GM23338 (cell line): ENCODE results near the gene PGGT1B. TPM values are rescaled to one million over a fixed set of nuclear protein-coding genes. Genes with fewer than 3 reads are reported as not detected.

Source experiments
- ATAC-seq: fragments of 200-7000 bp; cut with Tn5 transposase; 3 replicates; pipeline ENCODE4 v1.9.1; 2020
- DNase-seq: peaks from one replicate; pipeline ENCODE4 v3.0.0-alpha.2; 2015; ENCODE audit warnings: low spot score
- H2AFZ ChIP-seq: fragments of 200-600 bp; sonication (generic); 2 replicates; pipeline ENCODE4 v1.8.0; 2016; ENCODE audit warnings: antibody characterized with exemption, mild to moderate bottlenecking, moderate library complexity
- H3F3A ChIP-seq: fragments of 200-600 bp; sonication (generic); replicated peaks from 2 replicates; pipeline ENCODE4 v1.8.0; 2017; ENCODE audit warnings: antibody characterized with exemption, mixed run types, low read depth
- H3K27ac ChIP-seq: fragments of 200-600 bp; sonication (generic); 2 replicates; pipeline ENCODE4 v1.6.1; 2016; ENCODE audit warnings: low read depth
- H3K27me3 ChIP-seq: fragments of 200-600 bp; sonication (generic); 2 replicates; pipeline ENCODE4 v1.8.0; 2016; ENCODE audit warnings: mild to moderate bottlenecking, mixed run types, moderate library complexity; ENCODE audit not compliant: insufficient read depth
- H3K36me3 ChIP-seq: fragments of 200-600 bp; sonication (generic); 2 replicates; pipeline ENCODE4 v1.8.0; 2016; ENCODE audit warnings: mild to moderate bottlenecking; ENCODE audit not compliant: insufficient read depth
- H3K4me1 ChIP-seq: fragments of 200-600 bp; sonication (generic); 2 replicates; pipeline ENCODE4 v1.8.0; 2016; ENCODE audit warnings: mild to moderate bottlenecking, moderate library complexity; ENCODE audit not compliant: insufficient read depth
- H3K4me2 ChIP-seq: fragments of 200-600 bp; sonication (generic); 2 replicates; pipeline ENCODE4 v1.7.1; 2017; ENCODE audit warnings: mixed run types
- H3K4me3 ChIP-seq: fragments of 200-600 bp; sonication (generic); 2 replicates; pipeline ENCODE4 v1.6.1; 2016; ENCODE audit warnings: mixed run types
- H3K79me2 ChIP-seq: fragments of 200-600 bp; sonication (generic); replicated peaks from 2 replicates; pipeline ENCODE4 v1.8.0; 2017; ENCODE audit warnings: mild to moderate bottlenecking; ENCODE audit not compliant: insufficient read depth
- H3K9me2 ChIP-seq: fragments of 200-600 bp; sonication (generic); 2 replicates; pipeline ENCODE4 v1.8.0; 2017; ENCODE audit not compliant: insufficient read depth
- H4K20me1 ChIP-seq: fragments of 200-600 bp; sonication (generic); replicated peaks from 2 replicates; pipeline ENCODE4 v1.8.0; 2017; ENCODE audit warnings: mild to moderate bottlenecking; ENCODE audit not compliant: insufficient read depth
- H3K27ac Mint-ChIP-seq: 2 replicates; pipeline ENCODE4 v1.8.0; 2020; ENCODE audit warnings: inconsistent platforms, mild to moderate bottlenecking, moderate library complexity, mixed read lengths
- H3K27me3 Mint-ChIP-seq: 3 replicates; pipeline ENCODE4 v1.8.0; 2022; ENCODE audit warnings: low read depth, mild to moderate bottlenecking, moderate library complexity, mixed read lengths, inconsistent platforms; ENCODE audit not compliant: insufficient read depth, poor library complexity
- H3K36me3 Mint-ChIP-seq: 3 replicates; pipeline ENCODE4 v1.8.0; 2021; ENCODE audit warnings: low read depth, mild to moderate bottlenecking, inconsistent platforms, moderate library complexity, mixed read lengths
- H3K4me1 Mint-ChIP-seq: 3 replicates; pipeline ENCODE4 v1.8.0; 2020; ENCODE audit warnings: mild to moderate bottlenecking, inconsistent platforms, mixed read lengths
- H3K4me3 Mint-ChIP-seq: 3 replicates; pipeline ENCODE4 v1.8.0; 2021; ENCODE audit warnings: moderate library complexity, mild to moderate bottlenecking, inconsistent platforms, mixed read lengths
- H3K9me3 Mint-ChIP-seq: 3 replicates; pipeline ENCODE4 v1.8.0; 2020; ENCODE audit warnings: moderate library complexity, mild to moderate bottlenecking, inconsistent platforms, mixed read lengths
- CREB1 ChIP-seq: fragments of 250-450 bp; sonication (Bioruptor Pico); IDR thresholded peaks from 2 replicates; pipeline ENCODE4 v1.5.0; 2020; ENCODE audit warnings: low read depth, mild to moderate bottlenecking, moderate library complexity
- ETS1 ChIP-seq: IDR thresholded peaks from 2 replicates; pipeline ENCODE4 v1.6.1; 2016; ENCODE audit warnings: antibody characterized with exemption
- STAT1 ChIP-seq: IDR thresholded peaks from one replicate; pipeline ENCODE4 v1.6.1; 2016; ENCODE audit warnings: antibody characterized with exemption; ENCODE audit not compliant: unreplicated experiment
- ZNF114 ChIP-seq: fragments of 250-450 bp; sonication (Bioruptor Pico); IDR thresholded peaks from 2 replicates; pipeline ENCODE4 v1.5.0; 2020; ENCODE audit warnings: mild to moderate bottlenecking, moderate library complexity
- ZNF462 ChIP-seq: fragments of 250-450 bp; sonication (Bioruptor Pico); IDR thresholded peaks from 2 replicates; pipeline ENCODE4 v1.5.0; 2020; ENCODE audit warnings: mild to moderate bottlenecking, moderate library complexity
- polyA plus RNA-seq: library from polyadenylated mRNA; unstranded; fragments of >200 nt; fragmentation: Nextera tagmentation; extraction: Ambion mirVana; gene quantifications from 2 replicates; pipeline ENCODE4 v1.2.1, GENCODE V29; 2016
- total RNA-seq: library from RNA; depleted of rRNA; stranded (reverse); fragments of >200 nt; shearing (Covaris generic); gene quantifications from 2 replicates; pipeline ENCODE4 v1.2.3, GENCODE V29; 2014
- TF ChIP-seq, protein P1 (sequence below), 2 experiments: fragments of 200-600 bp in 1 of 2; sonication (generic) in 1 of 2; conservative IDR thresholded peaks; 2 replicates each; pipeline versions ENCODE4 v1.5.1 to v1.6.1; 2016 to 2017; ENCODE audit warnings: antibody characterized with exemption in 2 of 2, low read depth in 2 of 2, mild to moderate bottlenecking in 2 of 2, moderate library complexity in 1 of 2
- TF ChIP-seq, protein P2 (sequence below): IDR thresholded peaks from one replicate; pipeline ENCODE4 v1.6.1; 2018; ENCODE audit warnings: antibody characterized with exemption; ENCODE audit not compliant: unreplicated experiment

Gene PGGT1B
- total and polyA plus RNA-seq, 2 experiments from 2014 or later: 8.6 to 12.9 TPM

- ATAC-seq (no peak), DNase-seq (no peak)
- peaks cover 20% of the 10 kb centered on the region for H3K36me3 ChIP-seq
- Mint-ChIP-seq H3K9me3 (no peaks in the 10 kb centered on the region), H3K27ac (no peak overlapping the region), H3K27me3 (no peaks in the 10 kb centered on the region), H3K4me1 (no peaks in the 10 kb centered on the region; the same call in 2 of the 3 replicates), H3K4me3 (no peak overlapping the region), H3K36me3 (peaks cover 6% of the 10 kb centered on the region; the same call in 2 of the 3 replicates)
- no peaks in the 10 kb centered on the region for H3K9me2 ChIP-seq
- H3K27me3 ChIP-seq: no peaks in the 10 kb centered on the region
- no peaks in the 10 kb centered on the region for H3K79me2 ChIP-seq
- no peak overlapping the region for H3K27ac ChIP-seq
- H3K4me1 ChIP-seq: no peaks in the 10 kb centered on the region
- H2AFZ ChIP-seq: no peak overlapping the region
- no peaks in the 10 kb centered on the region; the same call in 1 of the 2 replicates for H4K20me1 ChIP-seq
- H3F3A ChIP-seq: no peaks in the 10 kb centered on the region
- TF ChIP-seq ZNF462: no peak
- TF ChIP-seq, protein P1, sequence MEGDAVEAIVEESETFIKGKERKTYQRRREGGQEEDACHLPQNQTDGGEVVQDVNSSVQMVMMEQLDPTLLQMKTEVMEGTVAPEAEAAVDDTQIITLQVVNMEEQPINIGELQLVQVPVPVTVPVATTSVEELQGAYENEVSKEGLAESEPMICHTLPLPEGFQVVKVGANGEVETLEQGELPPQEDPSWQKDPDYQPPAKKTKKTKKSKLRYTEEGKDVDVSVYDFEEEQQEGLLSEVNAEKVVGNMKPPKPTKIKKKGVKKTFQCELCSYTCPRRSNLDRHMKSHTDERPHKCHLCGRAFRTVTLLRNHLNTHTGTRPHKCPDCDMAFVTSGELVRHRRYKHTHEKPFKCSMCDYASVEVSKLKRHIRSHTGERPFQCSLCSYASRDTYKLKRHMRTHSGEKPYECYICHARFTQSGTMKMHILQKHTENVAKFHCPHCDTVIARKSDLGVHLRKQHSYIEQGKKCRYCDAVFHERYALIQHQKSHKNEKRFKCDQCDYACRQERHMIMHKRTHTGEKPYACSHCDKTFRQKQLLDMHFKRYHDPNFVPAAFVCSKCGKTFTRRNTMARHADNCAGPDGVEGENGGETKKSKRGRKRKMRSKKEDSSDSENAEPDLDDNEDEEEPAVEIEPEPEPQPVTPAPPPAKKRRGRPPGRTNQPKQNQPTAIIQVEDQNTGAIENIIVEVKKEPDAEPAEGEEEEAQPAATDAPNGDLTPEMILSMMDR (conservative IDR thresholded peaks at IDR 0.05; ENCODE audit: low read depth in 2 of 2): no peak
- no peak for TF ChIP-seq CREB1 (CRISPR knock-in tag)
- TF ChIP-seq, protein P2, sequence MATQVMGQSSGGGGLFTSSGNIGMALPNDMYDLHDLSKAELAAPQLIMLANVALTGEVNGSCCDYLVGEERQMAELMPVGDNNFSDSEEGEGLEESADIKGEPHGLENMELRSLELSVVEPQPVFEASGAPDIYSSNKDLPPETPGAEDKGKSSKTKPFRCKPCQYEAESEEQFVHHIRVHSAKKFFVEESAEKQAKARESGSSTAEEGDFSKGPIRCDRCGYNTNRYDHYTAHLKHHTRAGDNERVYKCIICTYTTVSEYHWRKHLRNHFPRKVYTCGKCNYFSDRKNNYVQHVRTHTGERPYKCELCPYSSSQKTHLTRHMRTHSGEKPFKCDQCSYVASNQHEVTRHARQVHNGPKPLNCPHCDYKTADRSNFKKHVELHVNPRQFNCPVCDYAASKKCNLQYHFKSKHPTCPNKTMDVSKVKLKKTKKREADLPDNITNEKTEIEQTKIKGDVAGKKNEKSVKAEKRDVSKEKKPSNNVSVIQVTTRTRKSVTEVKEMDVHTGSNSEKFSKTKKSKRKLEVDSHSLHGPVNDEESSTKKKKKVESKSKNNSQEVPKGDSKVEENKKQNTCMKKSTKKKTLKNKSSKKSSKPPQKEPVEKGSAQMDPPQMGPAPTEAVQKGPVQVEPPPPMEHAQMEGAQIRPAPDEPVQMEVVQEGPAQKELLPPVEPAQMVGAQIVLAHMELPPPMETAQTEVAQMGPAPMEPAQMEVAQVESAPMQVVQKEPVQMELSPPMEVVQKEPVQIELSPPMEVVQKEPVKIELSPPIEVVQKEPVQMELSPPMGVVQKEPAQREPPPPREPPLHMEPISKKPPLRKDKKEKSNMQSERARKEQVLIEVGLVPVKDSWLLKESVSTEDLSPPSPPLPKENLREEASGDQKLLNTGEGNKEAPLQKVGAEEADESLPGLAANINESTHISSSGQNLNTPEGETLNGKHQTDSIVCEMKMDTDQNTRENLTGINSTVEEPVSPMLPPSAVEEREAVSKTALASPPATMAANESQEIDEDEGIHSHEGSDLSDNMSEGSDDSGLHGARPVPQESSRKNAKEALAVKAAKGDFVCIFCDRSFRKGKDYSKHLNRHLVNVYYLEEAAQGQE: no peak
- no peak for TF ChIP-seq STAT1
- no peak for TF ChIP-seq ZNF114
- TF ChIP-seq ETS1: no peak
- no peak overlapping the region for H3K4me2 ChIP-seq
- no peak overlapping the region for H3K4me3 ChIP-seq
Observed at GRCh38 chr5:115236599-115236998, 26.1 kb downstream of the PGGT1B start.
